SU-DHL-6 (cell line): ENCODE results near the gene HEMK1.

ENCODE experiments used
- CTCF ChIP-seq: fragments of 200-600 bp; sonication (generic); IDR thresholded peaks from one replicate; pipeline ENCODE4 v1.5.1; 2017; ENCODE audit warnings: antibody characterized with exemption, mild to moderate bottlenecking, low read length, moderate library complexity; ENCODE audit not compliant: insufficient read depth, poor library complexity, severe bottlenecking
- EZH2phosphoT487 ChIP-seq: fragments of 200-600 bp; sonication (generic), shearing (Covaris generic); conservative IDR thresholded peaks from 2 replicates; pipeline ENCODE4 v1.6.1; 2018; ENCODE audit warnings: mild to moderate bottlenecking, antibody characterized with exemption, low read length, moderate library complexity, mixed read lengths

- no peak for TF ChIP-seq CTCF
- TF ChIP-seq EZH2phosphoT487 = no peak
Measured at GRCh38 chr3:50628601-50629000, 59.3 kb downstream of the HEMK1 start.
